Type B pancreatic cell (in vitro differentiated cells): ENCODE data around the gene BGN. TPM values are rescaled to one million over a fixed set of nuclear protein-coding genes. Genes with fewer than 3 reads are reported as not detected.

ENCODE experiments used
- DNase-seq: peaks from one replicate; pipeline ENCODE4 v3.0.0; 2021; ENCODE audit warnings: mixed read lengths; ENCODE audit not compliant: unreplicated experiment; ENCODE audit errors: extremely low spot score
- H3K27ac Mint-ChIP-seq: 2 replicates; pipeline ENCODE4 v1.8.0; 2021; ENCODE audit warnings: mild to moderate bottlenecking, mixed read lengths
- H3K27me3 Mint-ChIP-seq: 2 replicates; pipeline ENCODE4 v1.8.0; 2021; ENCODE audit warnings: mixed read lengths
- H3K36me3 Mint-ChIP-seq: 2 replicates; pipeline ENCODE4 v1.8.0; 2021; ENCODE audit warnings: mixed read lengths
- H3K4me1 Mint-ChIP-seq: one replicate; pipeline ENCODE4 v1.8.0; 2021; ENCODE audit warnings: mixed read lengths; ENCODE audit not compliant: unreplicated experiment
- H3K4me3 Mint-ChIP-seq: 2 replicates; pipeline ENCODE4 v1.8.0; 2021; ENCODE audit warnings: mild to moderate bottlenecking, mixed read lengths
- H3K9me3 Mint-ChIP-seq: 2 replicates; pipeline ENCODE4 v1.8.0; 2021; ENCODE audit warnings: mixed read lengths
- CTCF ChIP-seq: fragments of 200-600 bp; sonication (generic); conservative IDR thresholded peaks from 2 replicates; pipeline ENCODE4 v1.5.0; 2021; ENCODE audit warnings: antibody characterized with exemption, mild to moderate bottlenecking
- total RNA-seq: library from RNA; stranded (reverse); gene quantifications from 2 replicates; pipeline ENCODE4 v1.2.1, GENCODE V29; 2021; ENCODE audit warnings: low replicate concordance

BGN gene
- total RNA-seq, 1 donor from 2014 or later, result 29.6 TPM

- no peak for TF ChIP-seq CTCF
- no peak overlapping the region for H3K4me3 Mint-ChIP-seq
- no peaks in the 10 kb centered on the region for H3K9me3 Mint-ChIP-seq
- H3K27me3 Mint-ChIP-seq, result no peaks in the 10 kb centered on the region
- H3K27ac Mint-ChIP-seq, result no peak overlapping the region
- no peaks in the 10 kb centered on the region for H3K36me3 Mint-ChIP-seq
- DNase-seq, result no peak
- peaks cover 4% of the 10 kb centered on the region for H3K4me1 Mint-ChIP-seq
These were observed 16.0 kb upstream of the BGN start for GRCh38 chrX:153478746-153479145.

GRCh38 chrX:153481043-153481442 lies 13.7 kb upstream of the BGN start:
- no peak overlapping the region for H3K4me3 Mint-ChIP-seq
- no peaks in the 10 kb centered on the region for H3K36me3 Mint-ChIP-seq
- H3K27me3 Mint-ChIP-seq, result no peaks in the 10 kb centered on the region
- no peaks in the 10 kb centered on the region for H3K9me3 Mint-ChIP-seq
- peaks cover 4% of the 10 kb centered on the region for H3K4me1 Mint-ChIP-seq
- DNase-seq, result no peak
- H3K27ac Mint-ChIP-seq, result no peak overlapping the region
- TF ChIP-seq CTCF, result no peak

- DNase-seq, result no peak
- no peak for TF ChIP-seq CTCF
- H3K4me1 Mint-ChIP-seq, result peaks cover 4% of the 10 kb centered on the region
- no peaks in the 10 kb centered on the region for H3K27me3 Mint-ChIP-seq
- H3K27ac Mint-ChIP-seq, result no peak overlapping the region
- H3K36me3 Mint-ChIP-seq, result no peaks in the 10 kb centered on the region
- no peak overlapping the region for H3K4me3 Mint-ChIP-seq
- no peaks in the 10 kb centered on the region for H3K9me3 Mint-ChIP-seq
These were observed 12.3 kb upstream of the BGN start for GRCh38 chrX:153482376-153483015.

- H3K27ac Mint-ChIP-seq, result no peak overlapping the region
- no peak for DNase-seq
- TF ChIP-seq CTCF, result no peak
- H3K4me3 Mint-ChIP-seq, result no peak overlapping the region
- H3K27me3 Mint-ChIP-seq, result no peaks in the 10 kb centered on the region
- H3K9me3 Mint-ChIP-seq, result no peaks in the 10 kb centered on the region
- no peaks in the 10 kb centered on the region for H3K36me3 Mint-ChIP-seq
- no peaks in the 10 kb centered on the region for H3K4me1 Mint-ChIP-seq
These were observed 9.2 kb upstream of the BGN start for GRCh38 chrX:153485396-153486080.

- no peak for DNase-seq
- Mint-ChIP-seq H3K36me3 (no peaks in the 10 kb centered on the region), H3K27ac (no peak overlapping the region), H3K9me3 (no peaks in the 10 kb centered on the region), H3K4me1 (no peaks in the 10 kb centered on the region), H3K27me3 (no peaks in the 10 kb centered on the region), H3K4me3 (no peak overlapping the region)
- no peak for TF ChIP-seq CTCF
These were observed 8.6 kb upstream of the BGN start for GRCh38 chrX:153486171-153486570.
